ENCODE data around the gene ISYNA1. TPM values are rescaled to one million over a fixed set of nuclear protein-coding genes. Genes with fewer than 3 reads are reported as not detected.
A peak's percentile ranks its signal among the peaks of the same experiment; 100 is the strongest.

ISYNA1 gene
- total RNA-seq, 1 donor from 2014 or later, result 153 TPM

DNA sequence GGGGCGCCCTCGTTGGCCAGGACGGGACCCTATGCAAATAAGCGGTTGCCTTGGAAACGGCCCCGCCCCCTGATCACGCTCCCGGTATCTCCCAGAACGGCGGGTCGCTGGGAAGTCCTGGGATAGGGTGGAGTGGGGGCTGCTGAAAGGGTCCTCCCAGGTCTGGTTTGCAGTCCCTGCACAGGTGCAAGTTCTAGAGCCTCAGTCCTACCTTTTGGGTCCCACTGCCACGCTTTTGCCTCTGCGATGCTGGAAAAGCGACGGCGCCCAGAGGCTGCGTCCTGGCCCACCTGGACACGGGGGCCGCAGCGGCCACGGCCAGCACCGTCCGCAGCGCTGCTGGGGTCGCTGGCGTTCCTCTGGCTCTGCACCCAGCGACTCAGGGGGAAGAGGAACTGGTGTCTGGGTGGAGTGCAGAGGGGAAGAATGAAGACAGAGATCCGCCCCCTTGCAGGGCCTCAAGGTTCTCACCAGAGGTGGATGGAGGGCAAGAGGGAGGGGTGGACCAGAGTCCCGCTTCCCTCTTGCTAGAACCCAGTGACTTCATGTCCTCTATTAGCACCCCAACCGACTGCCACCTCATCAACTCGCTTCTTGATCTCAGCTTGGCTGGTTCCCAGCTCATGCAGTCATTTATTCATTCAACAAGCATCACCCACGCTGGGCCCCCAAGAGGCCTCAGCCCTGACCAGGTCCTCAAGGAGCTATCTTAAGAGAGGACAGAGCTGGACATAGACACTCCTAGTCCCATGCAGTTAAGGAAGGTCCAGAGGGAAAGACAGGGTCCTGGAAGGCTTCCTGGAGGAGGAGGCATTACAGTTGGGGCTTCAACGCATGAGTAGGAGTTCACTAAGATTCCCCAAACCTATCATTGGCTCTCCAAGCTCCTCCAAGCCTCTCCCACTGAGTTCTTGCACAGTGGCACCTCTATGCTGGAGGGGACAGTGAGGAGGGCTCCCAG lies 40.4 kb downstream of the ISYNA1 start, which contains the start of gene LRRC25:
Gene LRRC25 (minus strand): TSS at position 381 of the 961 bp plus-strand sequence. CDS start 659 bp downstream, outside the sequence.
- H4K20me1 ChIP-seq (ENCODE audit: insufficient read depth, low read length), result no peaks in the 10 kb centered on the region
- H3K36me3 ChIP-seq (ENCODE audit: insufficient read depth, low read length), result no peaks in the 10 kb centered on the region
- H3K27me3 Mint-ChIP-seq (ENCODE audit: low read depth, unreplicated experiment), result peaks cover 23% of the 10 kb centered on the region
- peak within 1 kb of the TSS; percentile 15 for H3K4me2 ChIP-seq (ENCODE audit: low read length)
- peaks cover 2% of the 10 kb centered on the region for H3K4me1 Mint-ChIP-seq (ENCODE audit: low read depth, unreplicated experiment)
- H3K79me2 ChIP-seq (ENCODE audit: insufficient read depth, low read length), result no peaks in the 10 kb centered on the region
- no peak within 1 kb of the TSS for H3K4me3 Mint-ChIP-seq (ENCODE audit: unreplicated experiment)
- no peak for DNase-seq (ENCODE audit: low read depth)
- H3K9ac ChIP-seq (ENCODE audit: low read length), result no peak within 1 kb of the TSS
- no peak within 1 kb of the TSS for H3K27ac ChIP-seq (ENCODE audit: low read depth, low read length)
- H3K36me3 Mint-ChIP-seq (ENCODE audit: low read depth, unreplicated experiment), result no peaks in the 10 kb centered on the region
- peaks cover 2% of the 10 kb centered on the region for H3K27me3 ChIP-seq (ENCODE audit: insufficient read depth, low read length)
- no peak within 1 kb of the TSS for H3K4me3 ChIP-seq (ENCODE audit: insufficient read depth, low read depth, low read length)
- no peaks in the 10 kb centered on the region for H3K9me3 ChIP-seq (ENCODE audit: insufficient read depth, low read depth, low read length)
- no peak within 1 kb of the TSS for H3K27ac Mint-ChIP-seq (ENCODE audit: unreplicated experiment)
- no peak for TF ChIP-seq CTCF (IDR thresholded peaks at IDR 0.05; ENCODE audit: insufficient read depth, low read depth, low read length)
- TF ChIP-seq EZH2 (IDR thresholded peaks at IDR 0.05; ENCODE audit: insufficient read depth, low read length), result no peak
- no peaks in the 10 kb centered on the region for H3K4me1 ChIP-seq (ENCODE audit: insufficient read depth, low read length)
- no peaks in the 10 kb centered on the region for H3K9me3 Mint-ChIP-seq (ENCODE audit: unreplicated experiment)
- FAIRE-seq, result no peak
- H2AFZ ChIP-seq (ENCODE audit: low read depth, low read length), result no peak within 1 kb of the TSS

DNA sequence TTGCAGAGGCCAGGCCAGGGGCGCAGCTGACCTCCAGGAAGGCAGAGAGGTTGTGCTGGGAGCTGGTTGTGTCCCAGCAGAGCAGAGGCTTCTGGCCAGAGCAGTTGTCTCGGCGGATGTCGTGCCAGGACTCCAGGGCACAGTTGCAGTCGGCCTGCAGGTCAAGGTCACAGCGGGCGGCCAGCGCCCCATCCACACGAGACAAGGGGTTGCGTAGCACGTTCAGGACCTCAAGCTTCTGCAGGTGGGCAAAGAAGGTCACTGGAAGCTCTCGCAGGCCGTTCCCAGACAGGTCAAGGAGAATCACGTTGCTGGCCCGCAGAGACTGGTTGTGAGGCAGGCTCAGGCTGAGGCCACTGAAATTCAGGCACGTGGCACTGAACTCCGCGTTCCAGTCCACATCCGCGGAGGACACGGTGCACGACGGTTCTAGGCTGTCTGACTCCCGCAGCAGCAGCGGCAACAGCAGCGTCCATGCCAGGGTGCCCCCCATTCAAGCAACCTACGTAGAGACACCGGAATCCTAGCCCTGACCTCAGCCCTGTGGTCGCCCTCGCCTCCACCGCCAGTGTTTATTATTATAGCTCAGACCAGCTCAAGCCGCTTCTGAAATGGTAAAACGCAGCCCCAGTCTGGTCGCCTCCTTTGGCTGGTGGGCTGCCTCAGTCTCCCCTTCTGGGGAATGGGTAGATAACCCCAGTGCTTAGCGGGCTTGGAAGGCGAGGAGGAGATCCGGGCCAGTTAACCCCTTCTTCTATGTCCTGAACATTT lies 41.3 kb downstream of the ISYNA1 start:
- H3K4me3 ChIP-seq (ENCODE audit: insufficient read depth, low read depth, low read length), result no peak overlapping the region
- no peak for FAIRE-seq
- no peaks in the 10 kb centered on the region for H3K36me3 ChIP-seq (ENCODE audit: insufficient read depth, low read length)
- Mint-ChIP-seq H3K4me1 (ENCODE audit: low read depth, unreplicated experiment) (no peaks in the 10 kb centered on the region), H3K27me3 (ENCODE audit: low read depth, unreplicated experiment) (peaks cover 23% of the 10 kb centered on the region), H3K27ac (ENCODE audit: unreplicated experiment) (no peak overlapping the region), H3K4me3 (ENCODE audit: unreplicated experiment) (no peak overlapping the region), H3K36me3 (ENCODE audit: low read depth, unreplicated experiment) (no peaks in the 10 kb centered on the region), H3K9me3 (ENCODE audit: unreplicated experiment) (no peaks in the 10 kb centered on the region)
- H4K20me1 ChIP-seq (ENCODE audit: insufficient read depth, low read length), result no peaks in the 10 kb centered on the region
- no peaks in the 10 kb centered on the region for H3K9me3 ChIP-seq (ENCODE audit: insufficient read depth, low read depth, low read length)
- no peak overlapping the region for H3K27ac ChIP-seq (ENCODE audit: low read depth, low read length)
- no peaks in the 10 kb centered on the region for H3K79me2 ChIP-seq (ENCODE audit: insufficient read depth, low read length)
- TF ChIP-seq CTCF (IDR thresholded peaks at IDR 0.05; ENCODE audit: insufficient read depth, low read depth, low read length) (no peak), EZH2 (IDR thresholded peaks at IDR 0.05; ENCODE audit: insufficient read depth, low read length) (no peak)
- no peak overlapping the region for H3K9ac ChIP-seq (ENCODE audit: low read length)
- DNase-seq (ENCODE audit: low read depth), result no peak
- no peak overlapping the region for H2AFZ ChIP-seq (ENCODE audit: low read depth, low read length)
- no peak overlapping the region for H3K4me2 ChIP-seq (ENCODE audit: low read length)
- no peaks in the 10 kb centered on the region for H3K4me1 ChIP-seq (ENCODE audit: insufficient read depth, low read length)
- peaks cover 2% of the 10 kb centered on the region for H3K27me3 ChIP-seq (ENCODE audit: insufficient read depth, low read length)

All from astrocyte (in vitro differentiated cells and primary cell).